ENCODE data around the gene OTOGL. TPM values are rescaled to one million over a fixed set of nuclear protein-coding genes. Genes with fewer than 3 reads are reported as not detected.

Gene OTOGL
- total and polyA plus RNA-seq, 8 donors = 0.19 to 2.9 (median 0.33) TPM

- no peak overlapping the region for H3K4me3 ChIP-seq
- no peaks in the 10 kb centered on the region for H3K36me3 ChIP-seq
- DNase-seq (no peak), FAIRE-seq (no peak), ATAC-seq (no peak)
- no peak for TF ChIP-seq CTCF (IDR thresholded peaks at IDR 0.05)
- no peaks in the 10 kb centered on the region for H3K27me3 ChIP-seq
- intact Hi-C loops (cut with DNase I) = no loop called here
- H3K4me1 ChIP-seq = no peaks in the 10 kb centered on the region
- H3K9me3 ChIP-seq = no peaks in the 10 kb centered on the region
- no peak overlapping the region for H3K27ac ChIP-seq
- 54 to 59% methylated on average over 2 of the region's 2 CpGs for WGBS, 2 donors
These were observed 89.2 kb downstream of the OTOGL start for GRCh38 chr12:80188576-80188975.

DNA sequence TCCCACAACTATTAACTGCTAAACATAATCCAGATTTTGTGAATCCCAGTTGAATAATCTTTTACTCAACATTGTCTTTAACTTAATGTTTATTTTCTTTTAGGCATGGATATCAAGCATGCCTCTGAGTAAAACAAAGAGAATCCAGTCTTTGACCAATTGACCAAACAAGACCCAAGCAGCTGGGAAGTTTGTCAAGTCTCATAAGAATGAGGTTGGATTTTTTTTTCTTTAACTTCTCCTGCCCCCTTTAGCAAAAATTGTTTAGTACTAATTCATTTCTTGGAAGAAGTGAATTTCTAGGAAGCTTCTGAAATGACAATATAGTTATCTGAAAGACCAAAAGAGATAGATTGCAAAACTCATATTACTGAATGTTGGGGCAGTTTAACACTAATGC, 89.9 kb downstream of the OTOGL start:
- no peak for DNase-seq
- intact Hi-C loops (cut with DNase I) = no loop called here

DNA sequence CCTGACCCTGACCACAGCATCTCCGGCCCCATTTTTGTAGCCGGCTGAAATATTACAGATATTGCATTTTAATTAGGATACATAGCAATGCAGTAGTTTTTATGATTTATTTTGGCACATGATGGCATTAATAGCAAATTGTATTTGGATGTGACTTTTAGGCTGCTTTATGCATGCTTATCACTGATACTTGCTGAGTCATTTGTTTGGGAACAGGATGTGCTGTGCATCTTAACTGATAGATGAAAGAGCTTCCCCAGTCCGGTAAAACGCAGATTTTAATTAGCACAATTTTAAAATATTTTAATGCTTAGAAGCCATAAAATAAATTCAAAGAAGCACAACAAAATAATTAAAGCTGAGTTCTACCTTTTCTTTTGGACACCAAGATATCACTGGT, 90.7 kb downstream of the OTOGL start:
- ATAC-seq = no peak
- H3K9me3 ChIP-seq = no peaks in the 10 kb centered on the region
- H3K4me1 ChIP-seq = no peaks in the 10 kb centered on the region
- H3K36me3 ChIP-seq = no peaks in the 10 kb centered on the region
- no peak for DNase-seq
- H3K27me3 ChIP-seq = no peaks in the 10 kb centered on the region
- 81 to 89% methylated on average over 4 of the region's 4 CpGs for WGBS, 2 donors
- TF ChIP-seq CTCF (IDR thresholded peaks at IDR 0.05) = no peak
- FAIRE-seq = no peak
- H3K4me3 ChIP-seq = no peak overlapping the region
- intact Hi-C loops (cut with DNase I) = no loop called here
- H3K27ac ChIP-seq = no peak overlapping the region

More for the DNA sequence above, 89.9 kb downstream of the OTOGL start:
- Histone ChIP-seq H3K4me3 (no peak overlapping the region), H3K9me3 (no peaks in the 10 kb centered on the region), H3K27ac (no peak overlapping the region), H3K4me1 (no peaks in the 10 kb centered on the region), H3K27me3 (no peaks in the 10 kb centered on the region), H3K36me3 (no peaks in the 10 kb centered on the region)
- ATAC-seq (no peak), FAIRE-seq (no peak)
- TF ChIP-seq CTCF (IDR thresholded peaks at IDR 0.05) = no peak

DNA sequence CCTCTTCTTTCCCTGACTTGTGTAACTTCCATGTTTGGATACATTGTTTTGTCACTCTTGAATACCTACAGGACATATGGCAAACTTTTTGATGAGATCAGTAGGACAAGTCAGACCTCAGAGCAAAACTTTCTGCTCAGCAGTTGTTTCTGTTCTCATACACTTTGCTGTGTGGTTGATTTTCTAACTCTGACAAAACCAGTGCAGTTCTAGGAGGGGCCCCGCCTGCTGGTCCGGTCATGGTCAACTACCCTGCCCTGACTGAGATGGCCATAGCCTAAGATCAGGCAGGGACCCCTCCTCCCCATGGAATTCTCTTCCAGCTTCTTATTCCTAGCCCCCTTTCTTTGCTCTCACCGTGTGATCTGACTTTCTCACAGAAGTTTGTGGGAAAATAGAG, 92.8 kb downstream of the OTOGL start:
- WGBS, 2 donors = 72 to 76% methylated on average over 3 of the region's 3 CpGs

GRCh38 chr12:80193865-80194264, 94.5 kb downstream of the OTOGL start:
- ATAC-seq (no peak), DNase-seq (no peak), FAIRE-seq (no peak)
- Histone ChIP-seq H3K36me3 (no peaks in the 10 kb centered on the region), H3K9me3 (no peaks in the 10 kb centered on the region), H3K4me1 (no peaks in the 10 kb centered on the region), H3K27ac (no peak overlapping the region), H3K4me3 (no peak overlapping the region), H3K27me3 (no peaks in the 10 kb centered on the region)
- intact Hi-C loops (cut with DNase I) = no loop called here
- TF ChIP-seq CTCF (IDR thresholded peaks at IDR 0.05) = no peak
- WGBS, 2 donors = 54 to 66% methylated on average over 4 of the region's 4 CpGs

More for the DNA sequence above, 92.8 kb downstream of the OTOGL start:
- intact Hi-C loops (cut with DNase I) = no loop called here
- no peak overlapping the region for H3K27ac ChIP-seq
- ATAC-seq (no peak), DNase-seq (no peak), FAIRE-seq (no peak)
- H3K4me3 ChIP-seq = no peak overlapping the region
- no peak for TF ChIP-seq CTCF (IDR thresholded peaks at IDR 0.05)
- H3K27me3 ChIP-seq = no peaks in the 10 kb centered on the region
- no peaks in the 10 kb centered on the region for H3K36me3 ChIP-seq
- H3K9me3 ChIP-seq = no peaks in the 10 kb centered on the region
- H3K4me1 ChIP-seq = no peaks in the 10 kb centered on the region
